H1 (cell line): ENCODE data around the gene TCF7L2. TPM values are rescaled to one million over a fixed set of nuclear protein-coding genes. Genes with fewer than 3 reads are reported as not detected.

ENCODE experiments used
- CEBPB ChIP-seq: IDR thresholded peaks from 2 replicates; pipeline ENCODE4 v1.6.1; 2012; ENCODE audit warnings: low read depth, low read length
- CHD7 ChIP-seq: fragments of 300-600 bp; sonication (generic); IDR thresholded peaks from 2 replicates; pipeline ENCODE4 v1.7.1; 2012; ENCODE audit warnings: low read length, moderate library complexity, mild to moderate bottlenecking, inconsistent platforms; ENCODE audit not compliant: insufficient replicate concordance
- KDM1A ChIP-seq: fragments of 200-600, 300-600 bp; sonication (generic); IDR thresholded peaks from 2 replicates; pipeline ENCODE4 v1.7.1; 2016; ENCODE audit warnings: mild to moderate bottlenecking, low read length, borderline replicate concordance
- RBBP5 ChIP-seq: IDR thresholded peaks from 2 replicates; pipeline ENCODE4 v1.7.1; 2012; ENCODE audit warnings: low read depth, mild to moderate bottlenecking, inconsistent platforms, low read length, moderate library complexity, borderline replicate concordance
- SUZ12 ChIP-seq: fragments of 200-600 bp; sonication (generic); IDR thresholded peaks from 2 replicates; pipeline ENCODE4 v1.6.1; 2012; ENCODE audit warnings: mild to moderate bottlenecking, inconsistent platforms, low read length, moderate library complexity, mixed read lengths
- TEAD4 ChIP-seq: IDR thresholded peaks from 2 replicates; pipeline ENCODE4 v1.6.1; 2012; ENCODE audit warnings: low read depth, low read length, inconsistent platforms, mixed read lengths
- ZNF274 ChIP-seq: IDR thresholded peaks from 2 replicates; pipeline ENCODE4 v1.7.0; 2012; ENCODE audit warnings: low read length, borderline replicate concordance; ENCODE audit errors: extremely low read depth
- polyA plus RNA-seq, 7 experiments: library from polyadenylated mRNA; depleted of rRNA in 3 of 7; stranded (reverse) in 5 of 7; unstranded in 2 of 7; fragments of >200 nt in 5 of 7; fragments of 200-250 nt in 2 of 7; gene quantifications; 1 replicate in 5 of 7; 2 replicates in 1 of 7; 4 replicates in 1 of 7; pipeline versions ENCODE4 v1.2.1 to v1.2.3, GENCODE V29; 2011 to 2013; ENCODE audit warnings: missing spikeins in 2 of 7, mixed read lengths in 2 of 7
- total RNA-seq: library from RNA; stranded (reverse); fragmentation: NEBNext Ultra II Directional; extraction: Animal tissue kit (Norgen Biotek cat#: 25700); gene quantifications from 2 replicates; pipeline ENCODE4 v1.2.1, GENCODE V29; 2021

Gene TCF7L2
- total and polyA plus RNA-seq, 2 of the 8 experiments (the other 6 are each of a cell fraction or from before 2014, with no cell fraction given), result 33.9 to 67.3 TPM

GRCh38 chr10:113175756-113176651 lies 226.0 kb downstream of the TCF7L2 start (continued):
- TF ChIP-seq CHD7 (no peak), RBBP5 (no peak), CEBPB (no peak), SUZ12 (no peak), KDM1A (no peak), ZNF274 (no peak), TEAD4 (no peak)
